Measurements from ENCODE around the gene MSI2.

The MSI2 gene

GRCh38 chr17:57641761-57642160 is 385.4 kb downstream of the MSI2 start:
- no peak for FAIRE-seq
- DNase-seq (ENCODE audit: insufficient read length, low spot score) = no peak
- TF ChIP-seq POLR2A (IDR thresholded peaks at IDR 0.05; ENCODE audit: low read depth, low read length) = no peak

GRCh38 chr17:57643062-57643461 is 386.7 kb downstream of the MSI2 start:
- no peak for DNase-seq (ENCODE audit: insufficient read length, low spot score)
- no peak for TF ChIP-seq POLR2A (IDR thresholded peaks at IDR 0.05; ENCODE audit: low read depth, low read length)
- no peak for FAIRE-seq

- DNase-seq (ENCODE audit: insufficient read length, low spot score) (no peak), FAIRE-seq (no peak)
- no peak for TF ChIP-seq POLR2A (IDR thresholded peaks at IDR 0.05; ENCODE audit: low read depth, low read length)
Measured at GRCh38 chr17:57644326-57644725, 388.0 kb downstream of the MSI2 start.

DNA sequence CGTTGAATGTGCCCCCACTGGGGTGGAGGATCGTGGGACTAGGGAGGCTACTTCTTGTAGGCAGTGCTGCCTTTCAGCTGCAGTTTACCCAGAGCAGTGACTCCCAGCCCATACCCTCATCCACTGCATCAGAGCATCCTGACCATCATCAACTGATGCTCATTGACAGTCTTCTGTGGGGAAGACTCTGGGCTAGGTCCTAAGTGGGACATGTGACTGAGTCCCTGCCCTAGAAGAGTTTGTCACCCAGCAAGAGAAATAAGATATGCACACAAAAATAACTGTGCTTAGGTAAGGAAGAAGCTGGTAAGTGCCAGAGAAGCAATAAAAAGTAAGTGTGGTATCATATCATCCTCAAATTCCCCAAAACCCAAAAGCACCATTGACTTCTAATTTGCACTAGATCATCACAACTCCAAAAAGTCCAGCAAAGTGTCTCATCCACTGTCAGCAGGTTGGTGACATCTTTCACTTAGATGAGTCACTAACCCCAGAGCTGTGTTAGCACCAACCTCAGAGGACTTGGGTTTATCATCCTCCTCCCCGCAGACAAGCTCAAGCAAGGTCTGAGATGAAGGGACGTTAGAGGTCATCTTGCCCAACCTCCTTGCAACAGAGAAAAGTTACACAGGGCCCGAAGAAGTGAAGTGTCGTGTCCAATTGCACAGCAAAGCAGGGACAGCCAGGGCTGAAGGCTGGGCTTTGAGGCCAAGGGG is 389.8 kb downstream of the MSI2 start:
- FAIRE-seq (no peak), DNase-seq (ENCODE audit: insufficient read length, low spot score) (no peak)
- TF ChIP-seq POLR2A (IDR thresholded peaks at IDR 0.05; ENCODE audit: low read depth, low read length) = no peak

DNA sequence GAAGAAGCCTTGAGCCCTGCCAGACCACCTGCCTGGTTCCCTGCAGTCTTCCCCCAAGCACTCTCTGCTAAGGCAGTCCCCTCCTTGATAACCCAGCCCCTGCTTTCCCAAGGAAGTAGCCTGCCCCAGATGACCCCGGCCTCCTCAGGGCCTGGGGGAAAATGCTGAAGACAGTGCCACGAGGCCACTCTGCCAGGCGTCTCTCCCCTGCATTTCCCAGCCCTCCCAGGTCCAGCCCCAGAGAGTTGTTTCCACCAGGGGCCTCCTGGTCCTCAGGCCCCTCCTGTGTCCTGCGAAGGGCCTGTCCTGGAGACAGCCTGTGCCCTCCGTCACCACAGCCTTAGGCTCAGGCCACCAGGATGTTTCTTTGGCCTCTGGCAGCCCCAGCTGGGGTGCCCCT is 392.4 kb downstream of the MSI2 start:
- TF ChIP-seq POLR2A (IDR thresholded peaks at IDR 0.05; ENCODE audit: low read depth, low read length) = no peak
- DNase-seq (ENCODE audit: insufficient read length, low spot score) (no peak), FAIRE-seq (no peak)

GRCh38 chr17:57649191-57649590 is 392.9 kb downstream of the MSI2 start:
- no peak for TF ChIP-seq POLR2A (IDR thresholded peaks at IDR 0.05; ENCODE audit: low read depth, low read length)
- FAIRE-seq (no peak), DNase-seq (ENCODE audit: insufficient read length, low spot score) (no peak)

- DNase-seq (ENCODE audit: insufficient read length, low spot score) (peak; percentile 90), FAIRE-seq (peak; percentile 58)
- no peak for TF ChIP-seq POLR2A (IDR thresholded peaks at IDR 0.05; ENCODE audit: low read depth, low read length)
Measured at GRCh38 chr17:57649731-57650484, 393.6 kb downstream of the MSI2 start.

GRCh38 chr17:57650548-57650947 is 394.2 kb downstream of the MSI2 start:
- no peak for TF ChIP-seq POLR2A (IDR thresholded peaks at IDR 0.05; ENCODE audit: low read depth, low read length)
- DNase-seq (ENCODE audit: insufficient read length, low spot score) (no peak), FAIRE-seq (no peak)

GRCh38 chr17:57651451-57651850 is 395.1 kb downstream of the MSI2 start:
- FAIRE-seq = no peak
- DNase-seq (ENCODE audit: insufficient read length, low spot score) = no peak
- no peak for TF ChIP-seq POLR2A (IDR thresholded peaks at IDR 0.05; ENCODE audit: low read depth, low read length)

- DNase-seq (ENCODE audit: insufficient read length, low spot score) = no peak
- no peak for TF ChIP-seq POLR2A (IDR thresholded peaks at IDR 0.05; ENCODE audit: low read depth, low read length)
- no peak for FAIRE-seq
Measured at GRCh38 chr17:57651996-57652395, 395.7 kb downstream of the MSI2 start.

GRCh38 chr17:57652811-57653210 is 396.5 kb downstream of the MSI2 start:
- DNase-seq (ENCODE audit: insufficient read length, low spot score) (no peak), FAIRE-seq (no peak)
- no peak for TF ChIP-seq POLR2A (IDR thresholded peaks at IDR 0.05; ENCODE audit: low read depth, low read length)

DNA sequence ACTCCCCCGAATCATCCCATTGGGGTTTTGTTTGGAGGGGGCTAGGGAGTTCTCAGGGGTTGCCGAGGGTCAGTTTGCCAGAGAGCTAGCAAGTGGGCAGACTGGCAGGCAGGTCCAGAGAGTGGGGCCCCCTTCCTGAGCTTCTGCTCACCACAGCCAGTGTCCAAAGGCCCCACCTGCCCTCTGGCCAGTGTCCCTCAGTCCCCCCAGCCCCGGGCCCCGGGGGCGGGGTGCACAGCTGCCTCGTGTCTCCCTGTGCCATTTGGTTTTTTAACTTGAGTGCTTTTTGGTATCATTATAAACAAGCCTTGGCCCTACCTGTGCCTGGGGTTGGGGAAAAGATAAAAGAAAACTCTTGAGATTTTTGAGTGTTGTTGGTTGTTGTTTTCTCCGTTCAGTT is 397.0 kb downstream of the MSI2 start:
- TF ChIP-seq POLR2A (IDR thresholded peaks at IDR 0.05; ENCODE audit: low read depth, low read length) = no peak
- FAIRE-seq (no peak), DNase-seq (ENCODE audit: insufficient read length, low spot score) (no peak)

GRCh38 chr17:57654040-57654775 is 397.9 kb downstream of the MSI2 start:
- no peak for FAIRE-seq
- no peak for DNase-seq (ENCODE audit: insufficient read length, low spot score)
- no peak for TF ChIP-seq POLR2A (IDR thresholded peaks at IDR 0.05; ENCODE audit: low read depth, low read length)

DNA sequence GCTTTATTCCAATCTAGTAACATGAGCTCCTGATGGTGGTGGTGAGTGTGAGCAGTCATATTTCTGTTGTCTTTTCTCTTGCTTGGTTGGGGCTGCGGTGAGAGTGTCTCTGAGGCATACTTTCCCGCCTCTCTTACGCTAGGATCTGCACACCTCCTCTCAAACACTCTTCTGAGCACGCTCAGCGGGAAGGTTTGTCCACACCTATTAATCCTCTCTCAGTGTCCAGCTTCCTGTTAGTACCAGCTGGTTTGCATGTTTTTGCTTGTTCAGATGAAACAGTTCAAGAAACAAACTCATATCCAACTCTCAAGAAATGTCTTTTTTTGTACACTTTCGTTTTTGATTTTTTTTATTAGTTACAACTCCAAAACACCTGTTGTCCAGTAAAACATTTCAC is 399.2 kb downstream of the MSI2 start:
- DNase-seq (ENCODE audit: insufficient read length, low spot score) (no peak), FAIRE-seq (no peak)
- TF ChIP-seq POLR2A (IDR thresholded peaks at IDR 0.05; ENCODE audit: low read depth, low read length) = no peak
